ENCODE measurements around the gene UQCRQ. TPM values are rescaled to one million over a fixed set of nuclear protein-coding genes. Genes with fewer than 3 reads are reported as not detected.

The UQCRQ gene
- total and polyA plus RNA-seq, 9 of the 15 experiments (the other 6 are each of a cell fraction or from before 2014, with no cell fraction given) = 235 to 2,421 (median 883) TPM

DNA sequence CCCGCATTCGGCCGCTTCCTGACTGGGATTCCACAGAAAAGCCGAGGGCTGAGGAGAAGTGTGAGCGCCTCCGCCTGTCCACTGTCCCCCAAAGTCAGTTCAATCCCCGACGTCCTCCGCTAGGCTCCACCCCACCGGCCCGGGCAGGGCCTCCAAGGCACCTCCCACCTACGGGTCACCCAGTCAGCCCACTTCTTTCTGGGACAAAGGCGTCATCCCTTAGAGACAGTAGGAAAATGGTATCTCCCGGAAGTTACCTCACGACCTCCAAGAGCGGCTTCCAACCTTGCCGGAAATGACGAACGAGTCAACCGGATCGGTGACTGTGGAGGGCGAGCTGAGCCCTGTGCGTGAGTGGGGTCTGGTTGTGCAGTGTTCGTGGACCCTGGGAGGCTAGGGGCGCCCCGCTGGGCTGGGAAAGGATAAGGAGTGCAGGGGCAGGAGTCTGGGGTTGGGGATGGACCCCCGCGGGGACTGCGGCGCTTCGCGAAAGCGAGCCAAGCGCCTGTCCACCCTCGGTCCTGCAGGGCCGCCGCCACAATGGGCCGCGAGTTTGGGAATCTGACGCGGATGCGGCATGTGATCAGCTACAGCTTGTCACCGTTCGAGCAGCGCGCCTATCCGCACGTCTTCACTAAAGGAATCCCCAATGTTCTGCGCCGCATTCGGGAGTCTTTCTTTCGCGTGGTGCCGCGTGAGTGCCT lies at the start of gene UQCRQ, which contains the start of gene GDF9 (continued):
- TF ChIP-seq, protein P1, sequence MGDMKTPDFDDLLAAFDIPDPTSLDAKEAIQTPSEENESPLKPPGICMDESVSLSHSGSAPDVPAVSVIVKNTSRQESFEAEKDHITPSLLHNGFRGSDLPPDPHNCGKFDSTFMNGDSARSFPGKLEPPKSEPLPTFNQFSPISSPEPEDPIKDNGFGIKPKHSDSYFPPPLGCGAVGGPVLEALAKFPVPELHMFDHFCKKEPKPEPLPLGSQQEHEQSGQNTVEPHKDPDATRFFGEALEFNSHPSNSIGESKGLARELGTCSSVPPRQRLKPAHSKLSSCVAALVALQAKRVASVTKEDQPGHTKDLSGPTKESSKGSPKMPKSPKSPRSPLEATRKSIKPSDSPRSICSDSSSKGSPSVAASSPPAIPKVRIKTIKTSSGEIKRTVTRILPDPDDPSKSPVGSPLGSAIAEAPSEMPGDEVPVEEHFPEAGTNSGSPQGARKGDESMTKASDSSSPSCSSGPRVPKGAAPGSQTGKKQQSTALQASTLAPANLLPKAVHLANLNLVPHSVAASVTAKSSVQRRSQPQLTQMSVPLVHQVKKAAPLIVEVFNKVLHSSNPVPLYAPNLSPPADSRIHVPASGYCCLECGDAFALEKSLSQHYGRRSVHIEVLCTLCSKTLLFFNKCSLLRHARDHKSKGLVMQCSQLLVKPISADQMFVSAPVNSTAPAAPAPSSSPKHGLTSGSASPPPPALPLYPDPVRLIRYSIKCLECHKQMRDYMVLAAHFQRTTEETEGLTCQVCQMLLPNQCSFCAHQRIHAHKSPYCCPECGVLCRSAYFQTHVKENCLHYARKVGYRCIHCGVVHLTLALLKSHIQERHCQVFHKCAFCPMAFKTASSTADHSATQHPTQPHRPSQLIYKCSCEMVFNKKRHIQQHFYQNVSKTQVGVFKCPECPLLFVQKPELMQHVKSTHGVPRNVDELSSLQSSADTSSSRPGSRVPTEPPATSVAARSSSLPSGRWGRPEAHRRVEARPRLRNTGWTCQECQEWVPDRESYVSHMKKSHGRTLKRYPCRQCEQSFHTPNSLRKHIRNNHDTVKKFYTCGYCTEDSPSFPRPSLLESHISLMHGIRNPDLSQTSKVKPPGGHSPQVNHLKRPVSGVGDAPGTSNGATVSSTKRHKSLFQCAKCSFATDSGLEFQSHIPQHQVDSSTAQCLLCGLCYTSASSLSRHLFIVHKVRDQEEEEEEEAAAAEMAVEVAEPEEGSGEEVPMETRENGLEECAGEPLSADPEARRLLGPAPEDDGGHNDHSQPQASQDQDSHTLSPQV (IDR thresholded peaks at IDR 0.05) = no peak; the same call in 1 of the 2 replicates
- no peak; the same call in 1 of the 2 replicates for TF ChIP-seq GABPB2 (CRISPR knock-in tag; conservative IDR thresholded peaks at IDR 0.05)
- TF ChIP-seq, protein P2, sequence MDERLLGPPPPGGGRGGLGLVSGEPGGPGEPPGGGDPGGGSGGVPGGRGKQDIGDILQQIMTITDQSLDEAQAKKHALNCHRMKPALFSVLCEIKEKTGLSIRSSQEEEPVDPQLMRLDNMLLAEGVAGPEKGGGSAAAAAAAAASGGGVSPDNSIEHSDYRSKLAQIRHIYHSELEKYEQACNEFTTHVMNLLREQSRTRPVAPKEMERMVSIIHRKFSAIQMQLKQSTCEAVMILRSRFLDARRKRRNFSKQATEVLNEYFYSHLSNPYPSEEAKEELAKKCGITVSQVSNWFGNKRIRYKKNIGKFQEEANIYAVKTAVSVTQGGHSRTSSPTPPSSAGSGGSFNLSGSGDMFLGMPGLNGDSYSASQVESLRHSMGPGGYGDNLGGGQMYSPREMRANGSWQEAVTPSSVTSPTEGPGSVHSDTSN (CRISPR knock-in tag; IDR thresholded peaks at IDR 0.05; ENCODE audit: low read depth) = no peak
- TF ChIP-seq, protein P2 (tag; conservative IDR thresholded peaks at IDR 0.05; ENCODE audit: low read depth) = no peak
- TF ChIP-seq TRIM24 (IDR thresholded peaks at IDR 0.05) = peak in 1 of 2 experiments; percentile 52; a peak in 2 of 4 replicates
- TF ChIP-seq ZNF668 (CRISPR knock-in tag; IDR thresholded peaks at IDR 0.05) = no peak
- TF ChIP-seq HDAC6 (IDR thresholded peaks at IDR 0.05; ENCODE audit: low read depth, low read length) = no peak
- TF ChIP-seq TFAM (CRISPR knock-in tag; conservative IDR thresholded peaks at IDR 0.05) = no peak
- TF ChIP-seq BDP1 (IDR thresholded peaks at IDR 0.05; ENCODE audit: insufficient read depth, insufficient read length) = no peak
- TF ChIP-seq, protein P3, sequence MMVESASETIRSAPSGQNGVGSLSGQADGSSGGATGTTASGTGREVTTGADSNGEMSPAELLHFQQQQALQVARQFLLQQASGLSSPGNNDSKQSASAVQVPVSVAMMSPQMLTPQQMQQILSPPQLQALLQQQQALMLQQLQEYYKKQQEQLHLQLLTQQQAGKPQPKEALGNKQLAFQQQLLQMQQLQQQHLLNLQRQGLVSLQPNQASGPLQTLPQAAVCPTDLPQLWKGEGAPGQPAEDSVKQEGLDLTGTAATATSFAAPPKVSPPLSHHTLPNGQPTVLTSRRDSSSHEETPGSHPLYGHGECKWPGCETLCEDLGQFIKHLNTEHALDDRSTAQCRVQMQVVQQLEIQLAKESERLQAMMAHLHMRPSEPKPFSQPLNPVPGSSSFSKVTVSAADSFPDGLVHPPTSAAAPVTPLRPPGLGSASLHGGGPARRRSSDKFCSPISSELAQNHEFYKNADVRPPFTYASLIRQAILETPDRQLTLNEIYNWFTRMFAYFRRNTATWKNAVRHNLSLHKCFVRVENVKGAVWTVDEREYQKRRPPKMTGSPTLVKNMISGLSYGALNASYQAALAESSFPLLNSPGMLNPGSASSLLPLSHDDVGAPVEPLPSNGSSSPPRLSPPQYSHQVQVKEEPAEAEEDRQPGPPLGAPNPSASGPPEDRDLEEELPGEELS (CRISPR knock-in tag; IDR thresholded peaks at IDR 0.05; ENCODE audit: borderline replicate concordance) = no peak
- no peak for TF ChIP-seq ZNF586 (CRISPR knock-in tag; conservative IDR thresholded peaks at IDR 0.05)
- 0 out of 2 replicates have a peak, but pooled peaks have one; percentile 84 for TF ChIP-seq ZNF830 (CRISPR knock-in tag; IDR thresholded peaks at IDR 0.05)
- TF ChIP-seq ELF1 (tag; IDR thresholded peaks at IDR 0.05) = peak; percentile 64; the same call in 1 of the 2 replicates
- no peak for TF ChIP-seq HIVEP1 (CRISPR knock-in tag; IDR thresholded peaks at IDR 0.05)
- peak; percentile 44 to 51; a peak in 2 of 4 replicates for TF ChIP-seq SIN3A (IDR thresholded peaks at IDR 0.05; ENCODE audit: borderline replicate concordance in 2 of 2, control insufficient read depth in 1 of 2, low read depth in 2 of 2, low read length in 2 of 2)
- no peak for TF ChIP-seq HOXB6 (CRISPR knock-in tag; IDR thresholded peaks at IDR 0.05; ENCODE audit: borderline replicate concordance)
- TF ChIP-seq CREBBP (IDR thresholded peaks at IDR 0.05; ENCODE audit: low read depth, low read length) = no peak
- TF ChIP-seq LARP7 (IDR thresholded peaks at IDR 0.05) = no peak
- TF ChIP-seq RFX1 (IDR thresholded peaks at IDR 0.05) = peak; percentile 49; the same call in 1 of the 2 replicates
